Natural killer cell treated with Interleukin-12 subunit alpha and Interleukin-12 subunit beta and Interleukin-15 and Interleukin-18, amount 100 ng/mL, for 72 hours (primary cell): Measurements from ENCODE around the gene TMEM132A. TPM values are rescaled to one million over a fixed set of nuclear protein-coding genes. Genes with fewer than 3 reads are reported as not detected.
A peak's percentile ranks its signal among the peaks of the same experiment; 100 is the strongest.
"Not testable (repeated sequence)": the region's sequence is repeated elsewhere in the genome, so short reads cannot be mapped to it uniquely, and the experiment has no call there.

Experiments
- ATAC-seq, 2 donors: fragments of 150-1000 bp; cut with Tn5 transposase in 1 of 2; sonication (Bioruptor Pico), chemical (Tn5 transposase) in 1 of 2; 2 replicates each; pipeline ENCODE4 v1.10.0; 2021
- DNase-seq: peaks from one replicate; pipeline ENCODE4 v3.0.0; 2022; ENCODE audit warnings: low spot score
- H3K27ac Mint-ChIP-seq, 2 donors: 1 replicate in 1 of 2; 2 replicates in 1 of 2; pipeline ENCODE4 v1.8.0; 2022; ENCODE audit warnings: mixed read lengths in 2 of 2, mild to moderate bottlenecking in 1 of 2, moderate library complexity in 1 of 2
- H3K27me3 Mint-ChIP-seq, 2 donors: 1 replicate in 1 of 2; 2 replicates in 1 of 2; pipeline ENCODE4 v1.8.0; 2022; ENCODE audit warnings: mixed read lengths in 2 of 2
- H3K36me3 Mint-ChIP-seq: one replicate; pipeline ENCODE4 v1.8.0; 2022; ENCODE audit warnings: mixed read lengths
- H3K4me1 Mint-ChIP-seq, 2 donors: 1 replicate in 1 of 2; 2 replicates in 1 of 2; pipeline ENCODE4 v1.8.0; 2022; ENCODE audit warnings: low read depth in 2 of 2, mixed read lengths in 2 of 2, mild to moderate bottlenecking in 1 of 2
- H3K4me3 Mint-ChIP-seq: one replicate; pipeline ENCODE4 v1.8.0; 2022; ENCODE audit warnings: mixed read lengths
- H3K9me3 Mint-ChIP-seq: 2 replicates; pipeline ENCODE4 v1.8.0; 2022; ENCODE audit warnings: mixed read lengths
- total RNA-seq, 2 donors: library from RNA; stranded (reverse); gene quantifications; one replicate each; pipeline ENCODE4 v1.2.3, GENCODE V29; 2022

Gene TMEM132A
- total RNA-seq, 2 donors from 2014 or later = 0.10 TPM; not detected in 1

- ATAC-seq = no peak
- no peaks in the 10 kb centered on the region for H3K9me3 Mint-ChIP-seq
- no peak overlapping the region for H3K27ac Mint-ChIP-seq
- H3K4me1 Mint-ChIP-seq = peaks cover 0 to 5% of the 10 kb centered on the region in 2 donors
- H3K27me3 Mint-ChIP-seq = no peaks in the 10 kb centered on the region
- DNase-seq = no peak
- no peak overlapping the region for H3K4me3 Mint-ChIP-seq
- peaks cover 36% of the 10 kb centered on the region for H3K36me3 Mint-ChIP-seq
These were observed 28.6 kb upstream of the TMEM132A start for GRCh38 chr11:60895687-60896086.

DNA sequence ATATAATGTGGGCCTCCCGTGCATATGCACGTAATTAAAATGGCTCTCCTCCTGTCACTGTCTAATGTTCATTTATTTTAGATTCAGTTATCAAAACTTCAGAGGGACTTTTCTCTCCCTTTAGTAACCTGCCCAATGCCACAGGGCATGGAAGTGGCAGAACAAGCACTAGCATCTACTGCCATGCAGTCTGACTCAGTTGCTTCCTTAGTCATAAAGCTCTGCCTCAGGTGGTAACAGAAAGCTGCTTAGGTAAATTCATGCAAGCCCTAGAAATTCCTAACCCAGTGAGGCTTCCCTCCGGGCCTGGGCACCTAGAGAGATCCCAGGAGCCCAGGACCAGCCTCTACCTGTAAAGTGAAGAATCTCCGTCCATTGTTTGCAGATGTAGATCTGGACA, 26.8 kb upstream of the TMEM132A start:
- peaks cover 0 to 2% of the 10 kb centered on the region in 2 donors for H3K4me1 Mint-ChIP-seq
- no peaks in the 10 kb centered on the region for H3K9me3 Mint-ChIP-seq
- no peaks in the 10 kb centered on the region for H3K27me3 Mint-ChIP-seq
- peak overlapping the region in 1 of 2 donors; percentile 47 for H3K27ac Mint-ChIP-seq
- ATAC-seq (no peak), DNase-seq (no peak)
- peaks cover 31% of the 10 kb centered on the region for H3K36me3 Mint-ChIP-seq
- H3K4me3 Mint-ChIP-seq = no peak overlapping the region

DNA sequence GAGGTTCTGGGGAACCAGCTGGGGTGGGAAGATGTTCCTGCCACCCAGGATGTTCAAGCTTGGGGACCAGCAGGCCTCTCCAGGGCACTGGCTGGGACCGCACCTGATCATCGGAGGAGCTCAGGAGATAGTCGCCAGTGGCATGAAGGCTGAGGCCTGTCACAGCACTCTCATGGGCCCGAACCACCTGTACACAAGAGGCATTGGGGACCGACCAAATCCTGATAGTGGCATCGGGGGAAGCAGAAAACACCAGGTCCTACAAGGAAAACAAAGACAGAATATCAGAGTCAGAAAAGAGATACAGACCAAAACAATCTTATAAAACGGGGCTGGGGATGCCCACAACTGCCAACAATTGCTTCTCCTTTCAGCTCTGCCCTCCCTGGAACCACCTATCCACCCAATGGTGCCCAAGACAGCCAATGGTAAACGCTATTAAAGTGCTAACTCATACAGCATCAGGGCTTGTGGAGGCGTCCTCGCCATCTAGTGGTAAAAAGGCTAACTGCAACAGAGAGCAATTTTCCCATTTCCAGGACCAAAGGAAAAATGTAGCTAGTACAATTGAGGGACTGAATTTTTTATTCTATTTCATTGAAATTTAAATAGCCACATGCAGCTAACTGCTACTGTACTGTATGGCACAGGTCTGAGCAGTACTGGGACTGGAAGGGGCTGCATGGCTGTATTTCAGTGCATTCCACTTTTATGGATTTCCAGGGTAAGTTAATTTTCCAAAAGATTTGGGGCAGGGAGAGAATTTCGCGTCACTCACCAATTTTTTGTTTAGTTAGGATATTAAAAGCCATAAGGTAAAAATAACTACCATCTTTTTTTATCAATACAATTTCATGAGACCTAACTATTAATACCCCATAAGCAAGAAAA, 25.0 kb upstream of the TMEM132A start:
- Mint-ChIP-seq H3K9me3 (no peaks in the 10 kb centered on the region), H3K36me3 (peaks cover 29% of the 10 kb centered on the region), H3K27ac (no peak overlapping the region), H3K4me1 (peaks cover 3 to 16% of the 10 kb centered on the region in 2 donors), H3K4me3 (no peak overlapping the region), H3K27me3 (no peaks in the 10 kb centered on the region)
- ATAC-seq (peak; percentile 67 to 76), DNase-seq (peak; percentile 67)

GRCh38 chr11:60899977-60900376, 24.3 kb upstream of the TMEM132A start:
- no peak overlapping the region for H3K4me3 Mint-ChIP-seq
- no peak overlapping the region for H3K27ac Mint-ChIP-seq
- H3K9me3 Mint-ChIP-seq = no peaks in the 10 kb centered on the region
- ATAC-seq (no peak), DNase-seq (no peak)
- peaks cover 26% of the 10 kb centered on the region for H3K36me3 Mint-ChIP-seq
- H3K4me1 Mint-ChIP-seq = peaks cover 7 to 18% of the 10 kb centered on the region in 2 donors
- H3K27me3 Mint-ChIP-seq = no peaks in the 10 kb centered on the region

DNA sequence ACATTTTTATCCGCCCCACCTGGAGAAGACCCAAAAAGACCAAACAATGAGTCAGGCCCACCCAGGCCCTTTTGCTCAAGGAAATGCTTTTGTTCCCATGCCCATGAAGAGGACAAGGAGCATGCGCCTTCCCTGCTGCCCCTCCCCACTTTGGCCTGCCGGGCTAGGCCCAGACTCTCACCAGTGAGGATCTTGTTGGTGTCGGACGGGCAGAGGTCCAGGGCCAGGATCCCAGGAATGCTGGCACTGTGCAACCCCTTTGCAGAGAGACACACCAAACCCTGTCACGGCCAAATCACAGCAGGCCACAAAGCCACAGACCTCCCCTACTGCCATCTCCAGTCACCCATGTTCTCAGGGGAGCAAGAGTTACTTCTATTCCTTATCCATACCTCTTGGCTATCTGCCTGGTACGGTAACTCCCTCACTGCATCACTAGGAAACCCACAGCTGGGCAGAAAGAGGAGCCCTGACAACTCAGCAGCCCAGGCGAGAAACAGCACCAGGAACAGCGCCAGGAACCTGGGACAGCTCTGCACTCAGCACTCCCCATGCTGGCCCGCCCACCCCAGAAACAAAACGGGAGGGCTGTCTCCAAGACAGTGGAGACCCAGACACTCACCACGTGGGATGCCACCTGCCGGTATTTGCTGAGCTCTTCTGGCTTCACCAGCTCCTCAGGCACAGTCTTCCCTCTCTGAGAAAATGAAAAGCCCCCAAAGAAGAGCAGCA, 23.4 kb upstream of the TMEM132A start:
- ATAC-seq = no peak
- Mint-ChIP-seq H3K9me3 (no peaks in the 10 kb centered on the region), H3K4me3 (no peak overlapping the region), H3K27ac (no peak overlapping the region), H3K4me1 (peaks cover 15 to 25% of the 10 kb centered on the region in 2 donors), H3K36me3 (peaks cover 18% of the 10 kb centered on the region), H3K27me3 (no peaks in the 10 kb centered on the region)
- DNase-seq = no peak

GRCh38 chr11:60902625-60903024, 21.6 kb upstream of the TMEM132A start:
- ATAC-seq = no peak
- no peak for DNase-seq
- Mint-ChIP-seq H3K27me3 (no peaks in the 10 kb centered on the region), H3K4me1 (peaks cover 26 to 31% of the 10 kb centered on the region in 2 donors), H3K4me3 (no peak overlapping the region), H3K36me3 (peaks cover 9% of the 10 kb centered on the region), H3K27ac (no peak overlapping the region), H3K9me3 (no peaks in the 10 kb centered on the region)

DNA sequence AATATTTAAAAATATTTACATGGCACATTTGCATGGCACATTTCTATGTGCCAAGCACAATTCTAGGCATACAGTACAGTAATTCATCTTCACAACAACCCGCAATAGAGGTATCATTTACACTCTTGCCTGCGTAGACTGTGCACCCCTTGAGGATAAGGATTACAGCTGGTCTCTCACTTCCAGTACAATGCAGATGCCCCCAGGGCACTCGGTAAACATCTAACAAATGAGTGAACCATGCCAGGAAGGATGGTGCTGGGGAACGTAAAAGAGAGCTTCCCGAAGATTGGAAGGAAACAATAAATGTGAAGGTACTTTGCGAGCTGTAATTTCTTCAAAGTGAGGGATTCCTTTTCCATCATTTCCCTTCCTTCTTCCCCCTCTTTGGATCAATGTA, 19.2 kb upstream of the TMEM132A start:
- ATAC-seq (no peak), DNase-seq (no peak)
- no peaks in the 10 kb centered on the region for H3K9me3 Mint-ChIP-seq
- peaks cover 26 to 31% of the 10 kb centered on the region in 2 donors for H3K4me1 Mint-ChIP-seq
- H3K27me3 Mint-ChIP-seq = no peaks in the 10 kb centered on the region
- no peaks in the 10 kb centered on the region for H3K36me3 Mint-ChIP-seq
- peak overlapping the region; percentile 92 for H3K4me3 Mint-ChIP-seq
- H3K27ac Mint-ChIP-seq = peak overlapping the region; percentile 87 to 95

GRCh38 chr11:60905551-60906113, 18.6 kb upstream of the TMEM132A start:
- Mint-ChIP-seq H3K27ac (peak overlapping the region; percentile 87 to 95), H3K4me3 (peak overlapping the region; percentile 92), H3K27me3 (no peaks in the 10 kb centered on the region), H3K4me1 (peaks cover 26 to 31% of the 10 kb centered on the region in 2 donors), H3K9me3 (no peaks in the 10 kb centered on the region), H3K36me3 (no peaks in the 10 kb centered on the region)
- DNase-seq (no peak), ATAC-seq (no peak)

DNA sequence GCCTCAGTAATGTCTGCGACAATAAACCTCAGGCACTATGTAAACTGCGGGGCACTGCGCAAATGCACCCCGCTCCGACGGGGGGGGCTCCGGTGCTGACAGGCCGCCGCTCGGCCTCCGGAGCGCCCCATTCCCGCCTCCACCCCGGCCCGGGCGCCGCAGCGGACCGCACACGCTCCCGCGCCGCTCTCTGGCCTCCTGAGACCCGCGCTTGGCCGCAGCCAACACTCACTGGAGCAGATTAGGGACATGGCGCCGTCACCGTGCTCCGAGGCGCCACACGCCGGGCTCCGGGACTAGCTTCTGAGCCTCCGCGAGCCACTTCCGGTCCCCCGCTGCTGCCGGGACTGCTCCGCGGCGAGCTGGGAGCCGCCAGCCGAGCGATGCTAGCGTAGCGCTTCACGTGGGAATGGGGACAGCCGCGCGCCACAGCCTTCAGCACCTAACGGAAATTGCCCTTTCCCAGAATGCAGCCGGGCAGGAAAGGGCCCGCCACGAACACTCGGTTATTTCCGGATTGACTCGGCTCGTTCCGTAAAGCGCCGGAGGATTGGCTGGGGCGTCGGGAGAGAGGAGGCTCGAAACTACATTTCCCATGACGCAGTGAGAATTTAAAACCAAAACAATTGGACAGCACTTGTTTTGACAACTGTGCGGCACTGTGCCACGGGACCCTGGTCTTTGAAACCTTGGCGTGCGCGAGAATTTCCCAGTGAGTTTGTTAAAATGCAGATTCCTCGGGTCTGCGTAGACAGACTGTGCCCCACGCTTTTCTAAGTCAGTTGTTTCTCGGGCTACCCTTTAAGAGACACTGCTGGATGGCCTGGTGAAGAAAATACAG, 17.9 kb upstream of the TMEM132A start, which contains the start of gene PRPF19:
Gene PRPF19 (minus strand): TSS at position 454 of the 841 bp plus-strand sequence. CDS start 203 bp downstream, at position 251.
- no peaks in the 10 kb centered on the region for H3K9me3 Mint-ChIP-seq
- no peaks in the 10 kb centered on the region for H3K27me3 Mint-ChIP-seq
- ATAC-seq (peak; percentile 96 to 98), DNase-seq (peak; percentile 98)
- H3K4me3 Mint-ChIP-seq = peak within 1 kb of the TSS; percentile 92
- H3K36me3 Mint-ChIP-seq = no peaks in the 10 kb centered on the region
- peak within 1 kb of the TSS; percentile 87 to 95 for H3K27ac Mint-ChIP-seq
- peaks cover 26 to 31% of the 10 kb centered on the region in 2 donors for H3K4me1 Mint-ChIP-seq

GRCh38 chr11:60908803-60909202, 15.5 kb upstream of the TMEM132A start:
- no peaks in the 10 kb centered on the region for H3K36me3 Mint-ChIP-seq
- DNase-seq (no peak), ATAC-seq (no peak)
- peak overlapping the region in 1 of 2 donors; percentile 27 for H3K27ac Mint-ChIP-seq
- H3K4me1 Mint-ChIP-seq = peaks cover 39 to 42% of the 10 kb centered on the region in 2 donors
- H3K4me3 Mint-ChIP-seq = no peak overlapping the region
- no peaks in the 10 kb centered on the region for H3K9me3 Mint-ChIP-seq
- no peaks in the 10 kb centered on the region for H3K27me3 Mint-ChIP-seq

DNA sequence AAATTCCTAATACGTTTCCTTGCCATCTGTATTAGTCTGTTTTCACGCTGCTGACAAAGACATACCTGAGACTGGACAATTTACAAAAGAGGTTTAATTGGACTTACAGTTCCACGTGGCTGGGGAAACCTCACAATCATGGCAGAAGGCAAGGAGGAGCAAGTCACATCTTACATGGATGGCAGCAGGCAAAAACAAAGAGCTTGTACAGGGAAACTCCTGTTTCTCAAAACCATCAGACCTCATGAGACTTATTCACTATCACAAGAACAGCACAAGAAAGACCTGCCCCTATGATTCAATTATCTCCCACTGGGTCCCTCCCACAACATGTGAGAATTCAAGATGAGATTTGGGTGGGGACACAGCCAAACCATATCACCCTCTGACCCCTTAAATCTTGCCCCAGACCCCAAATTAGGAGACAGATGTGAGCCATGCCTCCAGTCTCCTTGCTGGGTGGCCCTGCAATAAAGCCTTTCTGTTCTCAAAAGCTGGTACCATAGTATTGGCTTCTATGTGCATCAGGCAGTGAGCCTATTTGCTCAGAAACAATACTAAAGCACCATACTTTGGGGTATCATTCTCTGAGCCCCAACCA, 14.5 kb upstream of the TMEM132A start:
- H3K27ac Mint-ChIP-seq, H3K4me3 Mint-ChIP-seq, ATAC-seq, H3K9me3 Mint-ChIP-seq, H3K36me3 Mint-ChIP-seq, DNase-seq, H3K27me3 Mint-ChIP-seq: not testable (repeated sequence)
- H3K4me1 Mint-ChIP-seq = peaks cover 36 to 40% of the 10 kb centered on the region in 2 donors

DNA sequence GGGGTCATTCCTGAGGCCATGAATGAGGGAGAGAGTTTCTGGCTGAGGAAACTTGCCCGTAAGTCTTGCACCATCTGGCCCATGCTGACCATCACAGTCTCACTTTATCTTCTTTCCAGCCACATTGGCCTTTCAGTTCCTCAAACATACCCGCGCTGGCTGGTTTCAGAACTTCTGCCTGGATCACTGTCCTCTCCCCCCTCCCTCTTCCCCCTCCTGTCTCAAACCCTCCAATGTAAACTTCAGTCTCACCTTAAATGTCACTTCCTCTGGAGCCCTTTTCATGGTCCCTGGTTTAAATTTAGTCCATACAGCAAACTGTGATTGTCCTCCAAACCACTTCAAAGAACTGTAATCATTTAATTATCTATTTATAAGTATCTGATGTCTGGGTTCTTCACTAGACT, 14.0 kb upstream of the TMEM132A start:
- Mint-ChIP-seq H3K4me3 (no peak overlapping the region), H3K4me1 (peaks cover 38 to 41% of the 10 kb centered on the region in 2 donors), H3K9me3 (no peaks in the 10 kb centered on the region), H3K27ac (peak overlapping the region in 1 of 2 donors; percentile 9), H3K27me3 (no peaks in the 10 kb centered on the region), H3K36me3 (no peaks in the 10 kb centered on the region)
- ATAC-seq (no peak), DNase-seq (no peak)
